Peyer's patch (tissue), 4 donors: ENCODE results near the gene OARD1.

Experiments used
- POLR2A ChIP-seq, 2 donors: fragments of 450-650 bp; IDR thresholded peaks; one replicate each; pipeline ENCODE4 v1.5.1; 2017; ENCODE audit warnings: antibody characterized with exemption in 2 of 2, mild to moderate bottlenecking in 2 of 2, moderate library complexity in 2 of 2
- TF ChIP-seq, protein P1 (sequence below), 6 experiments: fragments of 450-650 bp in 4 of 6; fragments of 200-600 bp in 2 of 6; sonication (generic) in 1 of 6; IDR thresholded peaks; one replicate each; pipeline ENCODE4 v1.5.1; 2017 to 2019; ENCODE audit warnings: antibody characterized with exemption in 6 of 6, mild to moderate bottlenecking in 3 of 6, moderate library complexity in 1 of 6

DNA sequence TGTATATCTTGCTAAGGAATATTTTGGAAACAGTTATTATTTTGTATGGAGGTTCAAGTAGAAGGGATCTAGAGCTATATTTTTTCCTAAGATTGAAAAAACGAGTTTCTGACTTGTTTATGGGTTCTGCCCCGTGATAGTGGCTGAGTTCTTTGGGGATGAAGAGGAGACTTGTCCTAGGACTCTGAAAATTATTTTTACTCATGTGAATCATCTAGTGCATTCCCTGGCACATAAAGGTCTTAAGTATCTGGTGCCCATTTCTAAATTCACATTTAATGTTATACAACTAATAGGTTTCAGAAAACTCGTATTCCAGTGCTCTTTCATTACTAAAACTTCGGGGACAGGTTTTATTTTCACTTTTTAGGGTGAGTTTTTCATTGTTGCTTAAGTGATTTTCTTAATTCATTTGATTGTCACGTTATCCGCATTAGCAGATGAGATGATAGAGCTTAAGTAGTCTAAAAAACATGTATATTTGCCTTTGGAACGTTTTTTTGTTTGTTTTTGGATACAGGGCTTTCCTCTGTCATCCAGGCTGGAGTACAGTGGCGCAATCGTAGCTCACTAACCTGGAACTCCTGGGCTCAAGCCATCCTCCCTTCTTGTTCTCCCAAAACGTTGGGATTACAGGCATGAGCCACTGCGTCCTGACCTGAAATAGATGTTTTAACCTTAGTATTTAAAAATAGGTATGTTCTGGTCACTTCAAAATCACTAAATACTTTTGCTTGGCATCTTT lies 2.7 kb upstream of the OARD1 start:
- TF ChIP-seq, protein P1, sequence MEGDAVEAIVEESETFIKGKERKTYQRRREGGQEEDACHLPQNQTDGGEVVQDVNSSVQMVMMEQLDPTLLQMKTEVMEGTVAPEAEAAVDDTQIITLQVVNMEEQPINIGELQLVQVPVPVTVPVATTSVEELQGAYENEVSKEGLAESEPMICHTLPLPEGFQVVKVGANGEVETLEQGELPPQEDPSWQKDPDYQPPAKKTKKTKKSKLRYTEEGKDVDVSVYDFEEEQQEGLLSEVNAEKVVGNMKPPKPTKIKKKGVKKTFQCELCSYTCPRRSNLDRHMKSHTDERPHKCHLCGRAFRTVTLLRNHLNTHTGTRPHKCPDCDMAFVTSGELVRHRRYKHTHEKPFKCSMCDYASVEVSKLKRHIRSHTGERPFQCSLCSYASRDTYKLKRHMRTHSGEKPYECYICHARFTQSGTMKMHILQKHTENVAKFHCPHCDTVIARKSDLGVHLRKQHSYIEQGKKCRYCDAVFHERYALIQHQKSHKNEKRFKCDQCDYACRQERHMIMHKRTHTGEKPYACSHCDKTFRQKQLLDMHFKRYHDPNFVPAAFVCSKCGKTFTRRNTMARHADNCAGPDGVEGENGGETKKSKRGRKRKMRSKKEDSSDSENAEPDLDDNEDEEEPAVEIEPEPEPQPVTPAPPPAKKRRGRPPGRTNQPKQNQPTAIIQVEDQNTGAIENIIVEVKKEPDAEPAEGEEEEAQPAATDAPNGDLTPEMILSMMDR (IDR thresholded peaks at IDR 0.05), result no peak
- no peak for TF ChIP-seq POLR2A (IDR thresholded peaks at IDR 0.05)
